ENCODE measurements around the gene DDX39A. TPM values are rescaled to one million over a fixed set of nuclear protein-coding genes. Genes with fewer than 3 reads are reported as not detected.

DDX39A gene
- polyA plus RNA-seq, 2 of the 4 experiments (the other 2 are of a cell fraction) = 59.0 to 118 TPM

- TF ChIP-seq ESRRA (IDR thresholded peaks at IDR 0.05; ENCODE audit: borderline replicate concordance, low read length) = no peak
- TF ChIP-seq MAZ (IDR thresholded peaks at IDR 0.05; ENCODE audit: borderline replicate concordance, low read depth, low read length) = no peak
- no peak for TF ChIP-seq ELK1 (IDR thresholded peaks at IDR 0.05; ENCODE audit: low read depth, low read length)
- TF ChIP-seq PBX3 (IDR thresholded peaks at IDR 0.05) = no peak
- TF ChIP-seq CHD4 (IDR thresholded peaks at IDR 0.05; ENCODE audit: borderline replicate concordance) = no peak
- TF ChIP-seq HES2 (IDR thresholded peaks at IDR 0.05) = no peak
- no peak for TF ChIP-seq ZSCAN20 (CRISPR knock-in tag; IDR thresholded peaks at IDR 0.05)
- no peak for TF ChIP-seq RAD21 (conservative IDR thresholded peaks at IDR 0.05 in 1 of 2, IDR thresholded peaks at IDR 0.05 in 1 of 2)
- no peak for TF ChIP-seq JUN (IDR thresholded peaks at IDR 0.05)
- TF ChIP-seq MAFK (IDR thresholded peaks at IDR 0.05; ENCODE audit: partially characterized antibody) = no peak
- TF ChIP-seq GATA3 (IDR thresholded peaks at IDR 0.05; ENCODE audit: borderline replicate concordance) = no peak
- no peak for TF ChIP-seq CHD2 (IDR thresholded peaks at IDR 0.05; ENCODE audit: low read length, partially characterized antibody)
- no peak for TF ChIP-seq FOSB (CRISPR knock-in tag; IDR thresholded peaks at IDR 0.05)
- TF ChIP-seq NR3C1 (IDR thresholded peaks at IDR 0.05) = no peak
- POLR2A ChIA-PET = no interaction called here
- 76% methylated on average over 10 of the region's 10 CpGs for WGBS (ENCODE audit: missing lambda C conversion rate)
- ATAC-seq (no peak), DNase-seq (ENCODE audit: low read depth in 1 of 2, low spot score in 1 of 2) (no peak), FAIRE-seq (no peak)
- CTCF ChIA-PET = interaction anchor here (1.4 kb wide), 1 partner anchor 34 kb away, joined by 5 read pairs; no protein-coding TSS in a partner anchor
- no peaks in the 10 kb centered on the region for H3K9me3 ChIP-seq
- no peak overlapping the region for H3K27ac ChIP-seq
- no peak overlapping the region for H3K4me3 ChIP-seq
- H3K4me2 ChIP-seq = no peak overlapping the region
- 0 out of 3 replicates have a peak, but pooled peaks cover 2% of the 10 kb centered on the region for H3K4me1 ChIP-seq
Observed at GRCh38 chr19:14371301-14371821, 47.8 kb downstream of the DDX39A start.

GRCh38 chr19:14370940-14371280, 48.2 kb downstream of the DDX39A start:
- POLR2A ChIA-PET = no interaction called here
- 88% methylated on average over 4 of the region's 4 CpGs for WGBS (ENCODE audit: missing lambda C conversion rate)
- Histone ChIP-seq H3K9me3 (no peaks in the 10 kb centered on the region), H3K4me1 (0 out of 3 replicates have a peak, but pooled peaks cover 2% of the 10 kb centered on the region), H3K27ac (no peak overlapping the region), H3K4me2 (no peak overlapping the region), H3K4me3 (no peak overlapping the region)
- DNase-seq (ENCODE audit: low read depth in 1 of 2, low spot score in 1 of 2) = no peak
- no peak for ATAC-seq
- FAIRE-seq = no peak
- CTCF ChIA-PET = interaction anchor here (0.9 to 1.0 kb wide), 2 partner anchors 11 to 23 kb away, joined by 3 read pairs; no protein-coding TSS in a partner anchor
- TF ChIP-seq TFCP2L1 (CRISPR knock-in tag; IDR thresholded peaks at IDR 0.05) (no peak), JUN (IDR thresholded peaks at IDR 0.05) (no peak), GATA3 (IDR thresholded peaks at IDR 0.05; ENCODE audit: borderline replicate concordance) (no peak), HOXA7 (CRISPR knock-in tag; IDR thresholded peaks at IDR 0.05) (no peak), KDM5A (IDR thresholded peaks at IDR 0.05) (no peak), HOXB5 (CRISPR knock-in tag; IDR thresholded peaks at IDR 0.05) (no peak), SMC3 (IDR thresholded peaks at IDR 0.05) (no peak), NFE2L2 (conservative IDR thresholded peaks at IDR 0.05; ENCODE audit: low read length) (no peak), MAFK (IDR thresholded peaks at IDR 0.05; ENCODE audit: partially characterized antibody) (no peak), MAX (IDR thresholded peaks at IDR 0.05) (no peak), CBX2 (IDR thresholded peaks at IDR 0.05; ENCODE audit: borderline replicate concordance, low read depth) (no peak), RFX5 (IDR thresholded peaks at IDR 0.05) (no peak), EHF (CRISPR knock-in tag; IDR thresholded peaks at IDR 0.05) (no peak), CBX8 (IDR thresholded peaks at IDR 0.05) (no peak), HMGXB4 (CRISPR knock-in tag; IDR thresholded peaks at IDR 0.05; ENCODE audit: borderline replicate concordance) (no peak), MAZ (IDR thresholded peaks at IDR 0.05; ENCODE audit: borderline replicate concordance, low read depth, low read length) (no peak), ESRRA (IDR thresholded peaks at IDR 0.05; ENCODE audit: borderline replicate concordance, low read length) (no peak), MYC (IDR thresholded peaks at IDR 0.05; ENCODE audit: borderline replicate concordance, low read length) (no peak), FOXS1 (CRISPR knock-in tag; IDR thresholded peaks at IDR 0.05) (no peak)
